GM21526 (cell line): ENCODE results near the gene UBB.

ENCODE experiments used
- ATAC-seq: cut with Tn5 transposase; IDR thresholded peaks from one replicate; pipeline ENCODE4 v1.9.1; 2021; ENCODE audit warnings: moderate library complexity; ENCODE audit not compliant: unreplicated experiment, low FRiP score

UBB gene

GRCh38 chr17:16417399-16417798 lies 36.5 kb downstream of the UBB start:
- ATAC-seq = no peak

- ATAC-seq = no peak
Measured at GRCh38 chr17:16417896-16418684, 37.2 kb downstream of the UBB start.

- no peak for ATAC-seq
Measured at GRCh38 chr17:16418685-16419068, 37.8 kb downstream of the UBB start.

GRCh38 chr17:16419074-16419928 lies 38.4 kb downstream of the UBB start:
- ATAC-seq = no peak

- ATAC-seq = no peak
Measured at GRCh38 chr17:16419929-16420271, 39.0 kb downstream of the UBB start.

- ATAC-seq = no peak
Measured at GRCh38 chr17:16422416-16422815, 41.5 kb downstream of the UBB start.

GRCh38 chr17:16423226-16423872 lies 42.5 kb downstream of the UBB start:
- ATAC-seq = no peak

GRCh38 chr17:16425202-16425601 lies 44.3 kb downstream of the UBB start:
- no peak for ATAC-seq

- no peak for ATAC-seq
Measured at GRCh38 chr17:16425698-16426659, 45.1 kb downstream of the UBB start.

GRCh38 chr17:16427020-16427419 lies 46.1 kb downstream of the UBB start:
- no peak for ATAC-seq

- no peak for ATAC-seq
Measured at GRCh38 chr17:16428098-16428882, 47.4 kb downstream of the UBB start.

- ATAC-seq = no peak
Measured at GRCh38 chr17:16429083-16429482, 48.2 kb downstream of the UBB start.

- no peak for ATAC-seq
Measured at GRCh38 chr17:16430650-16431049, 49.8 kb downstream of the UBB start.

- no peak for ATAC-seq
Measured at GRCh38 chr17:16432017-16432416, 51.1 kb downstream of the UBB start.
